A673 (cell line): ENCODE measurements around the gene ADGRD1.

ENCODE experiments used
- CTCF ChIP-seq: fragments of 300-800, 200-600 bp; sonication (generic); conservative IDR thresholded peaks from 2 replicates; pipeline ENCODE4 v1.5.1; 2017; ENCODE audit warnings: low read depth, mild to moderate bottlenecking, antibody characterized with exemption, low read length, moderate library complexity, mixed read lengths
- EZH2 ChIP-seq: fragments of 200-600 bp; sonication (generic); IDR thresholded peaks from 2 replicates; pipeline ENCODE4 v1.6.1; 2017; ENCODE audit warnings: borderline replicate concordance, low read depth, mild to moderate bottlenecking, mixed read lengths, antibody characterized with exemption, low read length; ENCODE audit not compliant: poor library complexity, severe bottlenecking

GRCh38 chr12:131026754-131027153 is 73.0 kb downstream of the ADGRD1 start:
- TF ChIP-seq CTCF = no peak
- TF ChIP-seq EZH2 = no peak
